ENCODE data around the gene AK1.
"Not testable (repeated sequence)": the region's sequence is repeated elsewhere in the genome, so short reads cannot be mapped to it uniquely, and the experiment has no call there.

AK1 gene

DNA sequence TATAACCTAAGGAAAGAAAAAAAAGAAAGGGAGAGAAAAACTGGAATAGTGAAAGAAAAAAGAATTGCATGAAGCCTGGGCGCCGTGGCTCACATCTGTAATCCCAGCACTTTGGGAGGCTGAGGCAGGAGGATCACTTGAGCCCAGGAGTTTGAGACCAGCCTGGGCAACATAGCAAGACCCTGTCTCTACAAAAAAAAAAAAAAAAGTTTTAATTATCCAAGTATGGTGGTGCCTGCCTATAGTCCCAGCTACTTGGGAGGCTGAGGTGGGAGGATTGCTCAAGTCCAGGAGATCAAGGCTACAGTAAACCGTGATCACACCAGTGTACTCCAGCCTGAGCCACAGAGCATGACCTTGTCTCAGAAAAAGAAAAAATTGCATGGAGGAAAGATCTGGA is 4.2 kb upstream of the AK1 start:
- not testable (repeated sequence) for DNase-seq

DNA sequence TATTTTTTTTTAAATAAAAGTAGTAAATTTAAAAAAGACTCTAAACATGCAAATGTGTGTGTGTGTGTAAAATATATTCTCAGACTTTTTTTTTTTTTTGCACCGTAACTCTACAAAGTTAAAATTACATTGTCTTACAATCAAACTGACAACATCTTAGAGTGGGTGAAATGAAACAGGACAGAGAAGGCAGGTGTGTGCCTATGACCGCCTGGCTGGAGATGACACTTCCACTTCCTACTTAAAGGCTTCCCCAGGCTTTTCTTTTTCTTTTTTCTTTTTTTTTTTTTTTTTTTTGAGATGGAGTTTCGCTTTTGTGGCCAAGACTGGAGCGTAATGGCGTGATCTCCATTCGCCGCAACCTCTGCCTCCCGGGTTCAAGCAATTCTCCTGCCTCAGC is 2.7 kb upstream of the AK1 start:
- no peak for DNase-seq

GRCh38 chr9:127878652-127879390 is 1.3 kb upstream of the AK1 start:
- no peak for DNase-seq

DNA sequence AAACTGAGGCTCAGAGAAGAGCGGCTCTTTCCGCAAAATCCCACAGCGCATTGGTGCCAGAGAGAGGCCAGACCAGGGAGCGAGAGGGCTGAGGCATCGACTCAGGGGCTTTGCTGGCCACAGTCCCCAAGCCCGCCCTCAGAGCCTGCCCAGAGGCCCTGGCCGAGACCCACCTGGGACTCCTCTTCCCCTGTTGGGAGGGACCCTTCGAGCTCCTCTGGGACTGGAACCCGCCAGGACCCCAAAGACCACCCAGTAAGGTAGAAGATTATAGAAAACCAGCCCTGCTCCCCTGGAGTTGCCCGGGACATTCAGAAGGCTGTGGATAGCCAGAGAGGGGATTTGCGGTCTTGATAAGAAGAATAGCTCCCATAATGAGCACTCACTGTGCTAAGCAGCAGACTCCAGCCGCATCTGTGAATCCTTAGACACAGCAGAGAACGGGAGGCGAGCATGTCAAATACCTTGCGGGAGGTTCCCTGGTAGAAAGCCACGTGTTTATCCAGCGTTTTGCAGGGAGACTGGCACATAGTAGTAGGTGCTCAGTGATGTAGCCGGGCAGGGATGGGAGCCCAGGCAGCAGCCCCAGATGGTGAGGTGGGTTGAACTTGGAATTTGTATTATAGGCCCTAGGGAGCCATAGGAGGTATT is 651 bp upstream of the AK1 start:
- DNase-seq, result no peak

DNA sequence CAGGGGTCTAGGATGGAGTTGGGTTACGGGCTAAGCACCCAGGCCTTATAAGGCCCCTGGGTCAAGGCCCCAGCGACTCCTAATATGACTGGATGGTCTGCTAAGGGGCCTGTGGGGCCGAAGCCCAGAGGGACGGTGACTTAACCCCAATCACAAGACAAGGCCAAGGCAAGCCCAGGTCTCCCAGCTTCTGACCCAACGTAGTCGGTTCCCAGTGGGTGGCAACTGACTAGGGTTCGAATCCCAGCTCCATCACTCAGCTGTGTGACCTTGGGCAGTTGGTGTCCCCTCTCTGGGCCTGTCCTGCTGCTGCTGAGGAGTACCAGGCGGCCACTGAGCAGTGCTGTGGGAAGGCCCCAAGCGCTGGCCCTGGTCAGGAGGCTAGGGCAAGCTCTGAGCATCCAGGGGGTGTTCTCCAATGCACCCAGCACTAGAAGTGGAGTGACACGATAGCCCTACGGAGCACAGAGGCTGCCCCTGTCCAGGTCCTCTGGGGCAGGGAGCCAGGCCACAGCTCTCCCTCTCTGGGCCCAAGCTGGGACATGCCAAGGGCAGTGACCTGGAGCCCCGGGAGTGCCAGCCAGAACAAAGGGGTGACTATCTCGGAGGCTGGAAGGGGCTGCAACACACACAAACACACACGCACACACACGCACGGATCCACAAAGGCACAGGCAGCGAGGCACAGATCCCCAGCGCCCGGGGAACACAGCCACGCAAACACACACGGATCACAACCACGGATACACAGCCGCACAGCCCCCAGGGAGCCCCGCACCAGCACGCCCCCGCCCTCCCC is 512 bp downstream of the AK1 start:
- DNase-seq, result no peak

DNA sequence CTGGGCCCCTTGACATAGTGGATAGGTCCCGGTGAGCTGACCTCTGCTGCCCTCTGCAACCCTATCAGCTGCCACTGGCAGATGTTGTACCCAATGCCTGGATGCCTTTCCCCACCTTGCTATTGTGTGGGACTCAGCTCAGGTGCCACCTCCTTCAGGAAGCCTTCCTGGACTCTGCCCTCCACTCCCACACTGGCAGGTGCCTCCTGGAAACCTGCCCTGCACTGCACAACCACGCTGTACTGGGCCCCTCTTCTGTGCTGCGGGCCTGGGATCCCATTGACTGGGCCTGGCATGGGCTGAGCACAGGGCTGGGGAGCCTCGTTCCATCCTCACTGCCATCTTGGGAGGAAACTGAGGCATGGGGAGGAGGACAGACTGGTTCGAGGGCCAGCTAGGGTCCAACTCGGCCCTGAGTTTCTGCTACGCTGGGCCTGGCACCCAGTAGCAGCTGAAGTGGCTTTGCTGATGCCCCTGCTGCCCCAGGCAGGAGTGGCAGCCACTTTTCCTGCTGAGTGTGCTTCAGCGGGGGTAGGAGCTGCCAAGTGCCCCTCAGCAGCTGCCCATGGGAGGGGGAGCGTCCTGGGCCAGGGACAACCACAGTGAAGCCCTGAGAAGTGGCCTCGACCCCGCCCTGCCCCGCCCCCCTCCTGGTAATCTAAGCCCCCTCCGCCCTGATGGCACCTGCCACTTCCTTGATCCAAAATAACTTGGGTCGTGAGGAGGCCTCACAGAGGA is 1.3 kb downstream of the AK1 start:
- DNase-seq, result no peak

DNA sequence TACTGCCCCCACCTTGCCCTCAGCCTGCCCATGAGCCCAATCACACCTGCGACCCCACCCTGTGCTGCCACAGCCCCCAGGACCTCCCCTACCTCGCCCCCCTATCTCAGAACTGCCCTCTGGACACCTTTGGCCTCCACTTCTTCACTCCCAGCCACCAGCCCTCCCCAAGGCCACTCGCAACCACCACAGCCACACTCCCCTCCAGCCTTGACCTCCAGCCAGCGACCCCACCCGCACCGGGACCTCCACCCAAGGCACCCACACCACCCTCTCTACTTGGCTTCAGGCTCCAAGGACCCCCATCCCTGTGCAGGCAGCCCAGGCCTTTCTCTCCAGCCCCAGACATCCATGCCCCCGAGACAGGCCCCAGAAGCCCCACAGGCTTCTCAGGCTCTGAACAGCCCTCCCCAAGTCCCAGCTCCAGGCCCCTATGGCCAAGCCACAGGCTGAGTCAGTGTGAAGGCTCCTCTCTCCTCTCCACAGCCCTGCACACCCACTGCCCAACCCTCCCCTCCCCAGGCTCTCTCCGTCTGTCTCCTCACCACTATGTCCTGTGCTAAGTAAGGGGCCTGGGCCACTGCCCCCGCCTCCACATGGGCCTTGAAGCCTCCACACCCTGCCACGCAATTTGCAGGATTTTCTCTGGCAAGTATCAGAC is 2.0 kb downstream of the AK1 start:
- no peak for DNase-seq

GRCh38 chr9:127874301-127875221 is 2.9 kb downstream of the AK1 start:
- DNase-seq, result no peak

DNA sequence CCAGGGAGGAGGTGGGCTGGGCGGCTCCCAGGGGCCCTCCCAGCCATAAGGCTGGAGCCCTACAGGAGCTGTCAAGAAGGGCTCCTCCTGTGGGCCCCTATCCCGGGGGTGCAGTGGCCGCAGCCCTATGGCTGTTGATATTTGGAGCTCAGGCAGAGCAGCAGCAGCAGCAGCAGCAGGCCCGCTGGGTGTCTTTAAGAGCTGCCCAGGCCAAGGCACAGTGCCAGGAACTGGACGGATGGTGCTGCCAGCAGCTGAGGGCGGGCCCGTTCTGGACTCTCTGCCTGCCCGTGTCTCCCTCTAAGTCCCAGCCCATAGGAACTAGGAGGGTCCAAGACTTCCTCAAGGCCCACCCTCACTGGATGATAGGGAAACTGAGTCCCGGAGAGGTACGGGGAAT is 3.6 kb downstream of the AK1 start:
- DNase-seq, result no peak

- no peak for DNase-seq
Observed at GRCh38 chr9:127873223-127873691, 4.2 kb downstream of the AK1 start.

DNA sequence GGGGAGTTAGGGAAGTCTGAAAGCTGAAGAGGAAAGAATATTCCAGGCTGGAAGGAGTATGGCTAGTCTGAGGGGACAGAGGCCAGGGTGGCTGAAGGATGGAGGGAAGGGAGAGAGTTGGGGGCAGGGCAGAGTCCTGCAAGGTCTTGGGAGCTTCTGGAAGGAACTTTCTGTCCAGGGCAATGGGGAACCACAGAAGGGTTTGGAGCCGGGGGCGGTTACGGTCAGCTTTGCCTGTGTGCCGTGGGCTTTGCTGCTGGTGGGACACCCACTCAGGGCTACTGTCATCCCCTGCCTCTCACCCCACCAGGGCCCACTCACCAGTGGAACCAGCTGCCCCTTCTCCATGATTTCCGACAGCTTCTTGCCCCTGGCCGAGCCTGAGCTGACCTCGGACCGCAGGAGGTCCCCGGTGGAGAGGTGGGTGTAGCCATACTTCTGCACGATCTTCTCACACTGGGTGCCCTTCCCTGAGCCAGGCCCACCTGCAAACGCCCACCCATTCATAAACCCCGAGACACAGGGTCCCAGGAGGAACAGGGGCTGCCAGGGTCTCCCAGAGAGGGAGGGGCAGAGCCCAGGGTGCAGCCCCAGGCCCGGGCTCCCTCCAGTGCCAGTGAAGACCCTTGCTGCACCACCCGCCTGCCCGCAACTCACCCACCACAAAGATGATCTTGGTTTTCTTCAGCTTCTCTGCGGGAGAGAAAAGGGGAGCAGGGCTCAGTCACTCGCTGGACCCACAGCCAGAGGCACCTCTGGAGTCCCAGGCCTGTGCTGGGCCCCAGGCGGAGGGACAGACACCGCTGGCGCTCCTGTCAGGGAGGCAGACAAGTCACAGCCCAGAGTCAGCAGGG is 4.9 kb downstream of the AK1 start:
- no peak for DNase-seq

- no peak for DNase-seq
Observed at GRCh38 chr9:127871531-127871930, 5.9 kb downstream of the AK1 start.

DNA sequence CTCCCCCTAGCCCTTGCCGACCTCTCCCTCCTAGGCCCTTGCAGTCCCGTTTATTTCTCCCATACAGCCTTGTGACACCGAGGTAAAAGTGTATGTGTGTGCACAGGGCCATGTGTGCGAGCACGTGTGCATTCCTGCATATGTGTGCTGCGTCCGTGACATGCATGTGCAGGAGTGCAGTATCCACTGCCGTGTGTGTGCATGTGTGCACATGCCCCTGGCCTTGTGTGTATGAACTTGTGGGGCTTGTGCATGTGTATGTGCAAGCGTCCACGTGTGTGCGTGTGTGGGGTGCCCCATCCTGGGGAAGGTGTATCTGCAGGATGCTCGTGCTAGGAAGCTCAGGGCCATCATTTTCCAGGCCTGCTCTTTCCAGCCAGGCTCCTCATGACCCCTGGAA is 6.6 kb downstream of the AK1 start:
- no peak for DNase-seq

GRCh38 chr9:127870153-127870491 is 7.4 kb downstream of the AK1 start:
- not testable (repeated sequence) for DNase-seq

DNA sequence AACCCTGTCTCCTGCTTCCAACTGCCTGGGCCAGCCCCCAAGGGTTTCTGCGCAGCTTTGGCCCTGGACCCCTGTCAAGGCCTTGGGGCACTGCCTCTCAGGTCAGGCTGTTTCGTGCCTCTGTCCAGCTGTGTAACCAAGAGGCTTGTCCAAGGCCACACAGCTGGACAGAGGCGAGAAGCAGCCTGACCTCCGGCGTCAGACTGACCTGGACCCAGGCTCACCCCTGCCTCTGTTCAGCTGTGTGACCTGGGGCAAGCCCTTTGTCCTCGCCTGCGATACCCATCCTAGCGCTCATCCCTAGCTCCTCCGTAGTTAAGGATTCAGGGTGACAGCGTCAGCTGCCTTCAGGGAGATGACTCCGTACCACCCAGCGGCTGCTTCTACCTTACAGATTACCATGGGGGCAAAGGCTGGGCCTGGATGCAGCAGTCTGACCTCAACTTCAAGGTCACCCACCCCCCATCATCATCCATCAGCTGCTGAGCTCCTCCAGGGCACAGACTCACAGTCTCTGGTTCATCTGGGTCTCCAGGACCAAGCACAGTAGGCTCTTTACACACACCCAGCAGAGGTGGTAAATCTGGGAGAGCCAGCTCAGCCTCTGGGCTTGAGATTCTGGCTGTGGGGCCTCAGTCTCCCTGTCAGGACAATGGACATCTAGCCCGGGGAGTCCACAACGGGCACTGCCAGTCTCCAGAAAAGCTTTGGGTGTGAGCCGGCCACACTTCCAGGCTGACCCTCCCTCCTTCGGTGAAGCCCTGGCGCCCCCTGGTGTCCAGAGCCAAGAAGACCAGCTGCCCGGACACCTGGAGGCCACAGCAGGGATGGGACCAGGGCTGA is 7.9 kb downstream of the AK1 start:
- peak; percentile 72 to 73 for DNase-seq

GRCh38 chr9:127868278-127868902 is 9.1 kb downstream of the AK1 start:
- DNase-seq, result no peak

- DNase-seq, result no peak
Observed at GRCh38 chr9:127867356-127868277, 9.9 kb downstream of the AK1 start.

DNA sequence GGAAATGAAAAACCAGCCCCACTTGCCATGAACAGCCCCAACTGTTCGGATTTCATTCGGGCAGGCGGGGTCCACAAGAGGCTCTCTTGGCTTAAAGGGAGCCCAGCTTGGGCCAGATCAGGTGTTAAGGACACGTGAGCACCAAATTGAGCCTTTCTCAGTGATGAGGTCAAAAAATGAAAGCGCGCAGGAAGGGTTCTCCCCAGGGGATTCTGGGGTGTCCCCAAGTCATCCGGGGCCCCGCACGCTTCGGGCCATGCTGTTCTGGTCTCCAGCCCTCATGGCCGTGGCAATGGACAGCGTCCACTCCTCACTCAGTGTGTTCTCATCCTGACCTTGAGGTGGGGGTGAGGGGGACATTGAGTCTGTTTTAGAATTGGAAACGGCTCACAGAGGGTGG is 10.9 kb downstream of the AK1 start:
- DNase-seq, result no peak
